Adrenal gland (tissue), 12 donors: ENCODE results near the gene MCF2L. TPM values are rescaled to one million over a fixed set of nuclear protein-coding genes. Genes with fewer than 3 reads are reported as not detected.

Experiments used
- DNase-seq, 7 donors: peaks; one replicate each; pipeline ENCODE4 v3.0.0-alpha.2; 2019 to 2020
- H3K27ac ChIP-seq, 5 donors: fragments of 200-600 bp; sonication (generic) in 4 of 5; 1 replicate in 3 of 5; 2 replicates in 2 of 5; pipeline versions ENCODE4 v1.5.1 to v1.8.0; 2016 to 2020; ENCODE audit warnings: mild to moderate bottlenecking in 1 of 5
- H3K27me3 ChIP-seq: fragments of 200-600 bp; 2 replicates; pipeline ENCODE4 v1.8.0; 2021
- H3K36me3 ChIP-seq, 2 donors: fragments of 200-600 bp; replicated peaks in 1 of 2; 1 replicate in 1 of 2; 2 replicates in 1 of 2; pipeline versions ENCODE4 v1.5.1 to v1.8.0; 2018 to 2022
- H3K4me1 ChIP-seq, 2 donors: fragments of 200-600 bp; replicated peaks in 1 of 2; 1 replicate in 1 of 2; 2 replicates in 1 of 2; pipeline versions ENCODE4 v1.5.1 to v1.8.0; 2018 to 2021
- H3K4me3 ChIP-seq, 4 donors: fragments of 200-600 bp; sonication (generic) in 3 of 4; one replicate each; pipeline ENCODE4 v1.5.1; 2016 to 2018
- H3K9me3 ChIP-seq, 3 donors: fragments of 200-600 bp; sonication (generic) in 1 of 3; replicated peaks in 1 of 3; 1 replicate in 2 of 3; 2 replicates in 1 of 3; pipeline versions ENCODE4 v1.5.1 to v1.8.0; 2016 to 2021
- CTCF ChIP-seq, 6 experiments: fragments of 450-650 bp in 4 of 6; fragments of 200-600 bp in 2 of 6; sonication (generic) in 1 of 6; IDR thresholded peaks; 1 replicate in 5 of 6; 2 replicates in 1 of 6; pipeline versions ENCODE4 v1.5.1 to v1.8.0; 2016 to 2021; ENCODE audit warnings: antibody characterized with exemption in 6 of 6, mild to moderate bottlenecking in 2 of 6, moderate library complexity in 1 of 6
- POLR2A ChIP-seq, 2 donors: fragments of 450-650 bp; IDR thresholded peaks; one replicate each; pipeline ENCODE4 v1.6.1; 2017; ENCODE audit warnings: antibody characterized with exemption in 2 of 2, mild to moderate bottlenecking in 2 of 2, moderate library complexity in 1 of 2
- WGBS, 4 donors: extraction: QIAGEN DNeasy Blood & Tissue Kit in 2 of 4; methylation state at CpG; one replicate each; pipeline versions ENCODE4 v1.1.5 to v1.1.7; 2013 to 2017; 5-methylcytosine and 5-hydroxymethylcytosine counted together
- intact Hi-C, 2 donors: fragments of 100-400 bp; cut with DNase I; formaldehyde crosslinking; loops; one replicate each; pipeline versions ENCODE4 v1.14.1 to v1.15.0; 2022 to 2023
- polyA plus RNA-seq, 3 donors: library from polyadenylated mRNA; stranded (reverse); fragments of 200-250 nt in 2 of 3; fragments of 350-450 nt in 1 of 3; fragmentation: Illumina TruSeq in 1 of 3; extraction: RNeasy Lipid Tissue Mini Kit (QIAGEN cat#74804) in 1 of 3; gene quantifications; one replicate each; pipeline ENCODE4 v1.2.3, GENCODE V29; 2013 to 2014
- total RNA-seq, 9 donors: library from RNA; depleted of rRNA in 4 of 9; stranded (reverse); fragments of >200 nt in 4 of 9; fragments of 120-200 nt in 1 of 9; fragmentation: NEBNext Ultra II Directional in 1 of 9; extraction: Animal tissue kit (Norgen Biotek cat#: 25700) in 1 of 9; gene quantifications; one replicate each; pipeline versions ENCODE4 v1.1.0 to v1.2.4, GENCODE V29; 2013 to 2023
- donor health status: healthy with polysubstance abuse.
- donor health status: Bipolar disorder and iron deficiency.
- donor health status: DM: yes; HTN: yes; CAD: no.
- donor health status: DM: no; HTN: no; CAD: no.
- donor health status: DM: no; HTN: no; CAD: no.
- donor health status: DM: yes; HTN: yes; CAD: no.

MCF2L gene
- total and polyA plus RNA-seq, 12 donors = 7.6 to 49.0 (median 15.3) TPM

- Histone ChIP-seq H3K9me3 (no peaks in the 10 kb centered on the region), H3K4me1 (no peaks in the 10 kb centered on the region), H3K36me3 (peaks cover 0 to 13% of the 10 kb centered on the region in 2 donors), H3K27ac (no peak overlapping the region), H3K27me3 (no peaks in the 10 kb centered on the region), H3K4me3 (no peak overlapping the region)
- WGBS, 4 donors = 88 to 94% (median 91%) methylated on average over 9 to 39 of the region's 39 CpGs
- no peak for DNase-seq
- intact Hi-C loops = no loop called here
- no peak for TF ChIP-seq POLR2A (IDR thresholded peaks at IDR 0.05)
- no peak for TF ChIP-seq CTCF (IDR thresholded peaks at IDR 0.05)
These were observed 107.8 kb downstream of the MCF2L start for GRCh38 chr13:113076681-113077401.

GRCh38 chr13:113077566-113077952, 108.5 kb downstream of the MCF2L start:
- intact Hi-C loops = no loop called here
- peaks cover 0 to 13% of the 10 kb centered on the region in 2 donors for H3K36me3 ChIP-seq
- DNase-seq = no peak

GRCh38 chr13:113077953-113078901, 109.2 kb downstream of the MCF2L start:
- H3K27me3 ChIP-seq = no peaks in the 10 kb centered on the region
- TF ChIP-seq CTCF (IDR thresholded peaks at IDR 0.05) (no peak), POLR2A (IDR thresholded peaks at IDR 0.05) (no peak)
- no peaks in the 10 kb centered on the region for H3K4me1 ChIP-seq
- intact Hi-C loops = no loop called here
- H3K4me3 ChIP-seq = no peak overlapping the region
- no peaks in the 10 kb centered on the region for H3K9me3 ChIP-seq
- no peak for DNase-seq
- 89 to 93% (median 91%) methylated on average over 23 to 42 of the region's 42 CpGs for WGBS, 4 donors
- no peak overlapping the region for H3K27ac ChIP-seq
- H3K36me3 ChIP-seq = peaks cover 0 to 13% of the 10 kb centered on the region in 2 donors

More at GRCh38 chr13:113077566-113077952, 108.5 kb downstream of the MCF2L start:
- H3K4me3 ChIP-seq = no peak overlapping the region
- H3K27me3 ChIP-seq = no peaks in the 10 kb centered on the region
- no peaks in the 10 kb centered on the region for H3K4me1 ChIP-seq
- 80 to 92% (median 87%) methylated on average over 20 of the region's 20 CpGs for WGBS, 4 donors
- TF ChIP-seq CTCF (IDR thresholded peaks at IDR 0.05) = no peak
- TF ChIP-seq POLR2A (IDR thresholded peaks at IDR 0.05) = no peak
- no peak overlapping the region for H3K27ac ChIP-seq
- H3K9me3 ChIP-seq = no peaks in the 10 kb centered on the region
